Body of pancreas (tissue), 4 donors: ENCODE data around the gene LOC101059915.
"Not testable (repeated sequence)": the region's sequence is repeated elsewhere in the genome, so short reads cannot be mapped to it uniquely, and the experiment has no call there.

ENCODE experiments used
- POLR2A ChIP-seq, 3 donors: fragments of 450-650 bp; IDR thresholded peaks; one replicate each; pipeline ENCODE4 v1.6.1; 2016; ENCODE audit warnings: antibody characterized with exemption in 3 of 3, mild to moderate bottlenecking in 2 of 3
- TF ChIP-seq, protein P1 (sequence below), 7 experiments: fragments of 450-650 bp in 4 of 7; fragments of 200-600 bp in 3 of 7; sonication (generic) in 3 of 7; IDR thresholded peaks; one replicate each; pipeline ENCODE4 v1.5.1; 2016 to 2019; ENCODE audit warnings: antibody characterized with exemption in 7 of 7

DNA sequence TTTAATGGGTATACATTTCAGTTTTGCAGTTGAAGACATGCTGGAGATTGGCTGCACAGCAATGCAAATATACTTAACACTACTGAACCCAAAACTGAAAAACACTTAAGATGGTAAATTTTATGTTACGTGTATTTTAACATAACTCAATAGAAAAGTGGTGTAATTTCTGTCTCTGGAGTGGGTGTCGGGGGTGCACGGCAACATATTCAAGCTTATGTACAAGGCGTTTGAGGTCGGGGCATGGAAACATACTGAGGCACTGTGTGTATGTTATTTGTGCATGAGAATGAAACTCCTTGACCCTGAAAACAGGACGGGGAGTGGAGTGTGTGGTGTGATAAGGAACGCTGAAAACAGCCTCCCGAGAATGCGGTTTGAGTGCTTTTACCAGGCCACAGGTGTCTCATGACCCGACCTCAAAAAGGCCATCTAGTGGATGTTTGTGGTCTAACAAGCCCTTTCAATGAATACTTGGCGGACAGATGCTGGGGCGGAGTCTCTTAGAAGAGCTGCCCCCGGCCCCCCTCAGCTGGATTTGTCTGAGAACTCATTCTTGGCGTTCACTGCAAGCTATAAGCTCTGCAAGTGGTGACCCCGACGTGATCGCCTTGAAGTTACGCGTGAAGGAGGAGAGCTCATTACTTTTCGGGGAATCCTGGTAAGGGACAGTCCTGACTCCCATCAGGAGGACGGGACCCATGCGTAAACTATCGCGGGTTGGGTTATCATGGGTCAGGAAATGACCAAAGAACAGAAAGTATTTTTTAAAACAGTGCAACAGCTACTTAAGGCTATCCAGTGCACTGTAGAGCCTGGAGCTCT, 29.5 kb downstream of the LOC101059915 start:
- TF ChIP-seq POLR2A (IDR thresholded peaks at IDR 0.05): not testable (repeated sequence)
- TF ChIP-seq, protein P1, sequence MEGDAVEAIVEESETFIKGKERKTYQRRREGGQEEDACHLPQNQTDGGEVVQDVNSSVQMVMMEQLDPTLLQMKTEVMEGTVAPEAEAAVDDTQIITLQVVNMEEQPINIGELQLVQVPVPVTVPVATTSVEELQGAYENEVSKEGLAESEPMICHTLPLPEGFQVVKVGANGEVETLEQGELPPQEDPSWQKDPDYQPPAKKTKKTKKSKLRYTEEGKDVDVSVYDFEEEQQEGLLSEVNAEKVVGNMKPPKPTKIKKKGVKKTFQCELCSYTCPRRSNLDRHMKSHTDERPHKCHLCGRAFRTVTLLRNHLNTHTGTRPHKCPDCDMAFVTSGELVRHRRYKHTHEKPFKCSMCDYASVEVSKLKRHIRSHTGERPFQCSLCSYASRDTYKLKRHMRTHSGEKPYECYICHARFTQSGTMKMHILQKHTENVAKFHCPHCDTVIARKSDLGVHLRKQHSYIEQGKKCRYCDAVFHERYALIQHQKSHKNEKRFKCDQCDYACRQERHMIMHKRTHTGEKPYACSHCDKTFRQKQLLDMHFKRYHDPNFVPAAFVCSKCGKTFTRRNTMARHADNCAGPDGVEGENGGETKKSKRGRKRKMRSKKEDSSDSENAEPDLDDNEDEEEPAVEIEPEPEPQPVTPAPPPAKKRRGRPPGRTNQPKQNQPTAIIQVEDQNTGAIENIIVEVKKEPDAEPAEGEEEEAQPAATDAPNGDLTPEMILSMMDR (IDR thresholded peaks at IDR 0.05): not testable (repeated sequence)
